ENCODE measurements around the gene MCM3. TPM values are rescaled to one million over a fixed set of nuclear protein-coding genes. Genes with fewer than 3 reads are reported as not detected.

MCM3 gene
- 20.3 and 23.0 TPM in 2 replicates for total RNA-seq

DNA sequence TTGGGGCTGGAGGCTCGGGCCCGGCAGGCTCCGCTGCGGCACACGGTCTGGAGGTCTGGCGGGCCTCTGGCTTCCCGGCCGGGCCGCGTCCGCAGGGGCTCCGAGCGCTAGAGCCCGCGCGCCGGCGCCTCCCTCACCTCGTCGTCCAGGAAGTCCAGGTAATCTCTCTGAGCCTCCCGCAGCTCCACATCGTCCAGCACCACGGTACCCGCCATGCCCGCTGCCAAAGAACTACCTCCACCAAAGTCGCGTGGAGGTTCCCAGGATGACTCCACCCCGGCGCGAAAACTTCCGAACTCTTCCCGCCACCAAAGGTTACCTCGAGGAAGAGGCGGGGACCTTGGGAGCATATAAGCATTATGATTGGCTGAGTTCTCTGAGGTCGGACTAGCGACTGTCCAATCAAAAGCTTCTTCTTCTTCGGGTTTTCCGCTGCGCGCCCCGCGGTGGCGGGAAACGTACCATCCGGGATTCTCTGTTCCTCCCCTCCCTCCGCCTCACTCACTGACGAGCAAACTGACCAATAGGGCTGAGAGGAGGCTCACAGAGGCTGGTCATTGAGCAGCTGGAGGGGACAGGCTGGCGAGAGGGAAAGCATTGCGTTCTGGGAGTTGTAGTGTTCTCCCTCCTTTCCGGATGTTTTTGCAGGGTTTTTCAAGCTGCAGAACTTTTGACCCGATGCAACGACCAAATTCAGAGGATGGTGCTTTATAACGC lies at the start of gene MCM3:
MCM3 (minus strand) TSS at position 283 of the 717 bp plus-strand sequence; CDS start at position 215, 68 bp downstream.

GRCh38 chr6:52244400-52244799 lies 40.1 kb downstream of the MCM3 start, which contains the start of gene IL17F:
TSS of gene IL17F (minus strand) at chr6:52244500. CDS start at chr6:52244429, 71 bp downstream.

Other genes starting within 250 kb of the MCM3 start
- gene PKHD1, start 197.1 kb downstream of the MCM3 start, total RNA-seq, result under 0.01 TPM in 1 of 2 replicates, not detected in the other
- gene IL17A, start 98.4 kb downstream of the MCM3 start, total RNA-seq, result not detected in 2 replicates
- not detected in 2 replicates for gene IL17F, start 40.2 kb downstream of the MCM3 start, total RNA-seq
- gene PAQR8, start 77.4 kb upstream of the MCM3 start, total RNA-seq, result 2.2 and 2.7 TPM in 2 replicates
- gene EFHC1, start 135.6 kb upstream of the MCM3 start, total RNA-seq, result 9.5 and 22.5 TPM in 2 replicates